GM10847 (cell line): Measurements from ENCODE around the gene USP9Y.

ENCODE experiments used
- POLR2A ChIP-seq: IDR thresholded peaks from 2 replicates; pipeline ENCODE4 v1.6.1; 2011; ENCODE audit not compliant: insufficient read length; ENCODE audit errors: extremely low read depth

USP9Y gene

DNA sequence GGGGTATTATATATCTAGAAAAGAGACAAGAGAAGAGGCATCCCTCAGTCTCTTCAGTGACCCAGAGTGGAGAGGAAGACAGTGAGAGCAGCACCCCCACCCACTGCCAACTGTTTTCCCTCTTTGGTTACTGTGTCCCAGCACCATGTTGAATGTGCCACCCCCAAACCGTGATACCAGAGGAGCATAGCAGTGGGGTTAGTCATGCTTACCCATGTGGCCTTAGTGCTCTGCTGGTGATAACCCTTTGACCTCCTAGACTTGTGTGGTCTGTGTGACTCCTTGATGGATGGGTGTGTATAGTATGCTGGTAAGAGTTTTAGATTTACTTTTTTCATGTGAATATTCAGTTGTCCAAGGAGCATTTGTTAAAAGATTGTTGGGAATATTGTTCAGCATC, 48.3 kb downstream of the USP9Y start:
- TF ChIP-seq POLR2A = no peak

DNA sequence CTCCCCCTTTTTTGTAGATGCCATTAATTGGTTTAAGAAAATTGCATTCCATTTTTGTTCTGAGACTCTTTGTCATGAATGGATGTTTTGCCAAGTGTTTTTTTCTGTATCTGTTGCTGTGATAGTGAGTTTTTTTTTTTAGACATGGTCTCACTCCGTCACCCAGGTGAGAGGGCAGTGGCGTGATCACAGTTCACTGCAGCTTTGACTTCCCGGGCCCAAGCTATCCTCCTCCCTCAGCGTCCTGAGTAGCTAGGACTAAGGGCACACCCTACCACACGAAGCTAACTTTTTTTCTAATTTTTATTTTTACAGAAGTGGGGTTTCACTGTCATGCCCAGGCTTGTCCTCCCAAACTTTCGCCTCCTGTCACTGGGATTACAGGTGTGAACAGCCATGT, 51.8 kb downstream of the USP9Y start:
- no peak for TF ChIP-seq POLR2A

DNA sequence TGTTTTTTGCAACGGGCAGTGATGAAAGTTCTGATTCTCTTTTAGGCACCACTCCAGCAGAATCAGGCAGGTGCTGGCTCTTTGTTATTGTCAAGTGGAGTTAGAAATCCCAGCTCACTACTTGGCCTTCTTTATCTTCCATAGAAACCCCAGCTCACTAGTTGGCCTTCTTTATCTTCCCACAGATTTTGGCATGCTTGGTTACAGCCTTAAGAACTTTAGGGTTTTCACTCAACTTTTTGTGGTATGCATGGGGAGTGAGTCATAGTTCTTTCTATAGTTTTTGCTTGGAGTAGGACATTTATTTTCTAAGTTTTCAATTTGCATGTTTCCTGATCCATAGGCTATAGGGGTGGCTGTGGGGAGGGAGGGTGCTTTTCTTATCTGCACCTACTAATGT, 55.0 kb downstream of the USP9Y start:
- no peak for TF ChIP-seq POLR2A

DNA sequence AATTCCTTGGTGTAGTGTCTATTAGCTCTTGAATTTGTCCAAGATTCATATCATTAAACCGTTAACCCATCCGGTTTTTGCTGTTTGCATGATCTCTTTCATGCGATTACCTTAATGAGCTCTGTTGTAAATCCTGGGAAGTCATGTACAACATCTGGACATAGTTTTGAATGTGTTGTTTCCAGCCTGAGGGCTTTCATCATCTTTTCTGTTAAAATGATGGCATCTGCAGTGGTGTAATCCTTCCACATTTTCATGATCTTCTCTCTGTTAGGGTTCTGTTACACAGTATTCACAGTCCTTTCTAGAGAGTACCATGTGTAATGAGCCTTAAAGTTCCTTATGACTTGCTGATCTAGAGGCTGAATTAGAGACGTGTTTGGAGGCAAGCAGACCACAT, 64.9 kb downstream of the USP9Y start:
- TF ChIP-seq POLR2A = no peak

DNA sequence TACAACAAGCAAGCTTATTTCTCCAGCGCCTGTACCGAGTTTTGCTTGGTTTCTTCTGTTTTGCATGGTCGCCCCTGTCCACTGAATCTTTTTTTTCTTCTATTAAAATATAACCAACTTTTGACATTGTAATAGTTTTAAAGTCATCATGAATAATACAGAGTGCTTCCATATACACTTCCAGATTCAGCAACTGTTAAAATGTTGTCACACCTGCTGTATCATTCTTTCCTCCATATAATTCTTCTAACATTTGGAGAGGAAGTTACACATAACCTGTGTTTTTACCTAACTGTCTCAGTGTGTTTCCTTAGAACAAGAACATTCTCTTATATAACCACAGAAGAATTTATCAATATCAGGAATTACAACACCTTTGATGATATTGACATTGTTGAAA, 83.5 kb downstream of the USP9Y start:
- no peak for TF ChIP-seq POLR2A

DNA sequence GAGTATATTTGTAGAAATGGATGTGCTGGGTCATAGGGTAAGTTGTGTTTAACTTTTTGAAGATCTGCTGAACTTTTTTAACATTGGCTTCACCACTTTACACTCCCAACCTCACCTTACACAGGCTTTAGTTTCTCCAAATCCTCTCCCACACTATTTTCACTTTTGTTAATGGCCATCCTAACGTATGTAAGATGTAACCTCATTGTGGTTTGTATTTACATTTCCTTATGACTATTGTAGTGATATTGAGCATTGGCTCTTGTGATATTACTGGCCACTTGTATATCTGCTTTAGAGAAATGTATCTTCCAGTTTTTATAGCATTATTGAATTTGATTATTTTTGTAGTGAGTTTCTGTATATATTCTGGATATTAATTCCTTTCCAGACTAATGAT, 93.0 kb downstream of the USP9Y start:
- no peak for TF ChIP-seq POLR2A

DNA sequence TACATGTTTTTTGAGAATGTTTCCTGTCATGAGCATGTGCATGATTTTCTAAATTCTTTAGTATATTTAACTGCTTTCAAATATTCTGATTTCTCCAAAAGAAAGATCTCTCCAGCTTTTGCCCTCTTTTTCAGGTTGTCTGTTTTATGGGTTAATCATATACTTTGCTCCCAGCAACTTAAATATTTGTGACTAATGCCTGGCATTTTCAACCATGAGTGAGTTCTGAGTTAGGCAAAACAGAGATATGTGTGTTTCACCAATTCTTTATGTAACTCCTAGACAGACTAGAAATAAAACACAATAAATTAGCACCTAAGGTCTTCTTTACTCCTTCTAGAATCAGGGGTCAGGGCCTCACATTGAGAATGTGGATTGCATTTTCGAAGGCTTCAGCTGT, 107.0 kb downstream of the USP9Y start:
- no peak for TF ChIP-seq POLR2A

DNA sequence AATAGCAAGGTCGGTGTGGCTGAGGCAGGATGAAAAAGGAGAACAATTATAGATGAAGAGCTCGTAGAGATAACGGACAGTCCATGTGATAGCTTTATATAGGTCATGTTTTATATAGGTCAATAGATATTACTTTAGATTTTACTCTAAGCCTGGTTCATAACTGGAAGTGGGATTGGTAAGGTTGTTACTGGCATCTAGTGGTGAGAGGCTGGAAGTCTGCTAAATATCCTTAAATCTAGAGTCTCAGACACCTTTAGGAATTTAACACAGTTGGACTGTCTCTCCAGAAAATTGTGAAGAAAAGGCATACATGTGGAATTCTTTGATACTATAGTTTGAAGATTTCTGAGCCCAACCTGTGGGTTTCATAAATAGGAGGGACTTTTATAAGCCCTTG, 108.0 kb downstream of the USP9Y start:
- no peak for TF ChIP-seq POLR2A

DNA sequence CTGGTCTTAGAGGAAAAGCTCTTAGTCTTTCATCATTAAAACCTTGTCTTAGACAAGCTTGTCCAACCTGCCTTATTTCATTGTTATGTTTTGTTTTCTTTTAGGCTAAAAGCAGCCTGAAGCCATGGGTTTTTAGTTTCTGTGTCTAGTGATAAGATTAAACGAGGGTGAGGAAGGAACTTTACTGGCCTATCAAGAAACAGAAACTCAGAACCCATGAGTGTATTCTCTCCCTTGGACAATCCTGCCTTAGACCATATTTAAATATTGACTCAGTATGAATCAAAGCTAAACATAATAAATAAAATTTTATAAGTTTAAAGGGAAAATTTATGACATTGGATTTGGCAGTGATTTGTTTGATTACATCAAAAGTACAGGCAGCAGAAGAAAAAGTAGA, 122.4 kb downstream of the USP9Y start:
- no peak for TF ChIP-seq POLR2A

DNA sequence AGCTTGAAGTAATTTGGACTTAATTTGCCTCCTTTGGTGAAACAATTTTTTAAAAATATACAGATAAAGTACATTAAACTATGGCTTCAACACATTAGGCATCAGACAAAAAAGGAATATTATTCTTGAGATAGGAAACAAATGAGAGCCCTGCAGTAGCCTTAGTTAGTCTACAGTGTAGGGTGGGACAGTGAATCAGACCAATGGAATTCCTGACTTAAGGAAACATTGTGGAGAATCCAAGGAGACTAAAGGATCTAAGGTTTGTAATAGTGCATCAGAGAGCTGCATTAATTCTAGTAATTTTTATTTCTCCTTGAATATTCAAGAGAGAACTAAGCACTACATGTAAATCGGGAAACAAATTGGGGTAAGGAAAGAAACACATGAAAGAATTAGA, 125.8 kb downstream of the USP9Y start:
- TF ChIP-seq POLR2A = no peak

DNA sequence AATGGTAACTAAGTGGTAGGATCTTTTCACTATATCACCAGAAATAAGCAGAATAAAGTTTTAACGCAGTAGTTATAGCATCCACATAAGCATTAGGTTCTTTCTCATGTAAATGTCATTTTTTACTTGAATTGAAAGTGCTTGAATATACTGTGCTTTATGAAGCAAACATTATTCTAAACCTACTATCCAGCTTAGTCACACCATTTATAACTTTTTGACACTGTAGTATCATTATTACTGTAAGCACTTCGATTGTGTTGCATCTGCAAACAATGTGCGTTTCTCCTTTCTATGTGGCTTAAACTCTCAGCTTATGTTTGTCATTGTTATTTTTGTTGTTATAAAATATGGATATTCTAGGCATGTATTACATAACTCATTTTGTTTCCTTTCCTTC, 132.3 kb downstream of the USP9Y start:
- TF ChIP-seq POLR2A = no peak

DNA sequence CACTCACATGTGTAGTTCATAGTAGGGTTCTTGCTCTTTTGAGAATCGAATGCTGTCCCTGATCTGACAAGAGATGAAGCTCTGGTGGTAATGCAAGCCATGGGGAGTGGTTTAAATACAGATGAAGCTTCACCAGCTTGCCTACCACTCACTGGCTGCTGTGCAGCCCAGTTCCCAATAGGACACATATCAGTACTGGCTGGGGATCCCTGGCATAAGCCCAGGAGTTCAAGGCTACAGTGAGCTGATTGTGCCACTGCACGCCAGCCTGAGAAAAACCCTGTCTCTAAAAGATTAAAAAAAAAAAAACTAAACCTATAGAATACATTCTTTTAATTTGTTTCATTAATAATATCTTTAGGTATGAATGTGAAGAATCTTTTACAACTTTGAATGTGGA, 136.5 kb downstream of the USP9Y start:
- no peak for TF ChIP-seq POLR2A

DNA sequence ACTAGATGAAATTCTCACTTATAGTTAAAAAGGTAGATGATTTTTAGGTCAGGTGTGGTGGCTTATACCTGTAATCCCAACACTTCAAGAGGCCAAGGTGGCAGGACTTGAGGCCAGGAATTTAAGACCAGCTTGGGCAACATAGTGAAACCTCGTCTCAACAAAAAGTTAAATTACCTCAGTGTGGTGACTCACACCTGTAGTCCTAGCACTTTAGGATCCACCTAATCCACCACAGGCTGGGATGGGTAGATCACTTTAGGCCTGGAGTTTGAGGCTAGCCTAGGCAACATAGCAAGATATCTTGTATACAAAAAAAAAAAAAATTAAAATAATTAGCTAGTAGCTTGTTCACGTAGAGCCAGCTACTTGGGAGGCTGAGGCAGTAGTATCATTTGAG, 140.3 kb downstream of the USP9Y start:
- TF ChIP-seq POLR2A = no peak

DNA sequence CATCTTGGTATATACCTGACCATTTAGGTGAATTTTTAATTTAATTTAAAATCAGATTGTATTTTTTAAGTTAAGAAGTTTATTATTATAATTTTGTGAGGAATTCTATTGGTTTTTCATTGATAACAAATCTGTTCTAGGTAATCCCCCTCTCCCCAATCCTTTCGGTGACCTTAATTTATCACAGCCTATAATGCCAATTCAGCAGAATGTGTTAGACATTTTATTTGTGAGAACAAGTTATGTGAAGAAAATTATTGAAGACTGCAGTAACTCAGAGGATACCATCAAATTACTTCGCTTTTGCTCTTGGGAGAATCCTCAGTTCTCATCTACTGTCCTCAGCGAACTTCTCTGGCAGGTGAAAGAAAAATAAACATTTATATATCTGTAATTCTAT, 145.8 kb downstream of the USP9Y start:
- no peak for TF ChIP-seq POLR2A

DNA sequence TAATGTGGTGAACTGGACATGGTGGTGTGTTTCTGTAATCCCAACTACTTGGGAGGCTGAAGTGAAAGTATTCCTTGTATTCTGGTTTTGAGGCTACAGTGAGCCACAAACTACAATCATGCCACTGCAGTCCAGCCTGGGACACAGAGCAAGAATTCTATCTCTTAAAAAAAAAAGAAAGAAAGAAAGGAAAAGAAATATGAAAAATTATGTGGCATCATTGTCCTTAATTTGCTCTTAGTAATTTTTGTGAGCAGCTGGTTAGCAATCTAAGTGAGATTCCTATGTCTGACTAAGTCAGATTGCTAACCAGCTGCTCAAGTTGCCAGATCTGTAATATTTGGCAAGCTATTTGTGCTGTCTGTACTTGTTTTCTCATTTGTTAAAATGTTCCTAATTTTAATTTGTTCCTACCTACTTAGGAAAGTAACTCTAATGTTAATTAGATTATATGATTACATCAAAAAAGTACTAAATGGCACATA, 154.8 kb downstream of the USP9Y start:
- TF ChIP-seq POLR2A = no peak

DNA sequence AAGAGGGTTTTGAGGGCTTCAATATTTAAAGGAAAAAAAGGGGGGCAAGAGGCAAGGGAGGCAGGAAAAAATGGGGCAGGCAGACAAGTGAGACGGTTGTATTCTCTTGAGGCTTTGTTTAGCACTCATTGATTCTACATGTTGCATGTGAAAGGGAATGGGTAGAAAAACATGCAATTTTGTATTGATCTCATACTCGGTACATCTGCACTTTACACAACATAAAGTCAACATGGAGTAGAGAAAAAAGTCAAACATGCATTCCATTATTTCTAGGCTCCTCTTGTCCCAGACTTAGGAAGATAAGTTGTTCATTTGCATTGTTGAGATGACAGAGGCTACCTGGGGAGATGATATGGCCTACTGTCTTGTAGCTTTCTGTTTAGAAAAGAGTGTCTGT, 166.9 kb downstream of the USP9Y start:
- no peak for TF ChIP-seq POLR2A

DNA sequence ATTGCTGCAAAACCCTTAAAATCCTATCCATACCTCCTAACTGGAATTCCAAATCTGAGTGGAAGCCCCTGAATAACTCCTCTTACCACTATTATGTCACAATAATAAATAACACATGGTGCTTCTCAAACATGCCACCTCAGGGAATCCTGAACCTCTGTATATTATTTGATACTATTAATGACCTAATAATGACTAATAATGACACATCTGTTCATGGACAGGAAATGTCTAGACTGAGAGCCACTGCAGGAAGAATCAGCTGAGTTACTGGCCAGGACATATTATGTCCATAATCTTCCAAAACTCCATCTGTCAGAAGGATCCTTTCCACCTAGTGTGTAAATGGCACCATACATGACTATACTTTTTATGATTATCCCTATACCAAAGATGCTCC, 195.9 kb downstream of the USP9Y start:
- no peak for TF ChIP-seq POLR2A

DNA sequence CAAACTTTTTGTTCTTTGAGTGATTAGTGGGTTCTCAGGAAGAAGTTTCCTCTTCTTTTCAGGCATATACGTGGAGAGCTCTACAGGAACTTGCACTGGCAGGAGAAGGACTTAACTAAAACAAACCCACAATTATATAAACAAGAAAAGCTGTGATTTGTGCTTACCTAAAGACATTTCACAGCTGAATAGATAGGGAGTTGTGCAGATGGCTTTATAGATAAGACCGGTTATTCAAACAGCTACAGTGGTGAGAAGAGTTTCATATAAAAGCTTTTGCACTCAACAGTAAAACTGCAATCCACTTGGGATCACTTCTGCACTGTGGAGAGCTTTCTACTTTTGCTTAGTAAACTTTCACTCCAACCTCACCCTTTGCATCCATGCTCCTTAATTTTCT, 197.6 kb downstream of the USP9Y start:
- no peak for TF ChIP-seq POLR2A
